Kidney (tissue), 14 donors: ENCODE measurements around the gene RNF213. TPM values are rescaled to one million over a fixed set of nuclear protein-coding genes. Genes with fewer than 3 reads are reported as not detected.

Source experiments
- DNase-seq, 5 donors: peaks; one replicate each; pipeline ENCODE4 v3.0.0-alpha.2; 2013 to 2020
- FAIRE-seq: peaks from 2 replicates; lab custom pipeline; 2012; peaks lifted over from hg19 to GRCh38; lab: Jason Lieb, UNC
- H3K27ac ChIP-seq, 2 donors: one replicate each; pipeline ENCODE4 v1.7.0; 2013; ENCODE audit warnings: low read depth in 2 of 2, low read length in 2 of 2, inconsistent platforms in 1 of 2
- H3K27me3 ChIP-seq: one replicate; pipeline ENCODE4 v1.7.1; 2013; ENCODE audit warnings: low read length, inconsistent platforms; ENCODE audit not compliant: control insufficient read depth, insufficient read depth
- H3K36me3 ChIP-seq, 3 donors: one replicate each; pipeline versions ENCODE4 v1.7.0 to v1.7.1; 2013; ENCODE audit warnings: low read length in 3 of 3, control low read depth in 1 of 3, inconsistent platforms in 1 of 3; ENCODE audit not compliant: insufficient read depth in 3 of 3, control insufficient read depth in 2 of 3
- H3K4me1 ChIP-seq, 3 donors: one replicate each; pipeline versions ENCODE4 v1.7.0 to v1.7.1; 2013; ENCODE audit warnings: low read length in 3 of 3, inconsistent platforms in 1 of 3, low read depth in 1 of 3; ENCODE audit not compliant: control insufficient read depth in 2 of 3, insufficient read depth in 2 of 3
- H3K4me3 ChIP-seq, 3 donors: one replicate each; pipeline versions ENCODE4 v1.7.0 to v1.8.1; 2013; ENCODE audit warnings: low read length in 3 of 3, control low read depth in 1 of 3, inconsistent platforms in 1 of 3
- H3K9ac ChIP-seq, 3 donors: one replicate each; pipeline versions ENCODE4 v1.7.0 to v1.7.1; 2013; ENCODE audit warnings: low read length in 3 of 3, control low read depth in 1 of 3, inconsistent platforms in 1 of 3
- H3K9me3 ChIP-seq, 3 donors: one replicate each; pipeline versions ENCODE4 v1.7.0 to v1.7.1; 2013; ENCODE audit warnings: low read length in 3 of 3, control low read depth in 1 of 3, inconsistent platforms in 1 of 3; ENCODE audit not compliant: control insufficient read depth in 2 of 3, insufficient read depth in 1 of 3
- intact Hi-C: fragments of 100-400 bp; cut with DNase I; formaldehyde crosslinking; loops from one replicate; pipeline ENCODE4 v1.11.1; 2022
- polyA plus RNA-seq: library from polyadenylated mRNA; stranded (reverse); fragments of 350-450 nt; fragmentation: Illumina TruSeq; extraction: RNeasy Lipid Tissue Mini Kit (QIAGEN cat#74804); gene quantifications from one replicate; pipeline ENCODE4 v1.2.3, GENCODE V29; 2014; ENCODE audit warnings: low read depth, low replicate concordance; ENCODE audit not compliant: insufficient read depth
- total RNA-seq: library from RNA; stranded (reverse); fragmentation: NEBNext Ultra II Directional; extraction: Animal tissue kit (Norgen Biotek cat#: 25700); gene quantifications from one replicate; pipeline ENCODE4 v1.2.1, GENCODE V29; 2021
- TF ChIP-seq, protein P1 (sequence below): IDR thresholded peaks from 3 replicates; pipeline ENCODE4 v1.5.1; 2012; ENCODE audit warnings: mild to moderate bottlenecking, moderate library complexity, borderline replicate concordance; ENCODE audit not compliant: insufficient read depth; ENCODE audit errors: extremely low read depth
- donor health status: control.
- donor health status: control.
- donor health status: control.
- donor health status: control.
- donor health status: control.
- donor health status: DM: yes; HTN: yes; CAD: no.
- donor health status: Normal renal cell carcinoma (clear cell type).

RNF213 gene
- total and polyA plus RNA-seq, 2 donors from 2014 or later: 43.4 to 276 TPM

DNA sequence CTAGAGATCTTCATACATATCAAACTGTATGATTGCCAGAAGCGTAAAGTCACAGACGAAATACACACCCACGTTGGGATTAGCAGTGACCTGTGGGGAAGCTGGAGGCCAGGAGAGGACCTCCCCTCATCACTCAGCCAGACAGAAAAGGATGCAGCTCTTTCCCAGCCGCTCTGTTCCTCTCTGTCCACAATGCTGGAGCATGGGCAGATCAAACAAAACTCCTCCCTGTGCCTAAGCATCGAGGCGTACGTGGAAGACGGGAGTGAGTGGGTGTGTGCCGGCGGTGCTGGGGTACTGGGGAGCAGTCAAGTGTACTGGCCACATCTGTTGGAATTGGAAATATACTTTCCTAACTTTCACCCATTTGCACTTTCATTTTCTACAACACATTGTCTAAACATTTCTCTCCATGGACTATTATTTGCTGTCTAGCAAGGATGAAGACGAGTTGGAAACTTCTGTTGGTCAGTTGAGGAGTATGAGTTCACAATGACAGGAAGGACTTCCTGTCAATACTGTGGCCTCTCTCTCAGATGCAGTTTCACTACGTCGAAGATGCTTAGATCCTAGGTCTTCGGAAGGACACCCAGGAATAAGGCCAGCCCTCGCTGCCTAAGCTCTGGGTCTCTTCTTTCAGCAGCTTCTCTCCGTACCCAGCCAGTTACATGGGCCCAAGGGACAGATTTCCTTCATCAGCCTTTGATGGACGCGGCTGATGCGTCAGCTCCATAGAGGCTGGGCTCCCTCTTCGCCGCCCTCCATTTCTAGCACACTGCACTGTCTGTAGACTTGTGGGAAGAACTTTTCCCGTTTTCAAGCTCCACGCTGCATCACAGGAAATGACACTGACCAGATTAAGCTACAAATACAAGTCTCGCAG lies 123.7 kb downstream of the RNF213 start:
- Histone ChIP-seq H3K4me3 (no peak overlapping the region), H3K36me3 (peaks cover 0 to 90% (median 78%) of the 10 kb centered on the region in 3 donors), H3K27me3 (no peaks in the 10 kb centered on the region), H3K9ac (no peak overlapping the region), H3K27ac (no peak overlapping the region), H3K4me1 (peaks cover 0 to 2% (median 0%) of the 10 kb centered on the region in 3 donors), H3K9me3 (no peaks in the 10 kb centered on the region)
- TF ChIP-seq, protein P1, sequence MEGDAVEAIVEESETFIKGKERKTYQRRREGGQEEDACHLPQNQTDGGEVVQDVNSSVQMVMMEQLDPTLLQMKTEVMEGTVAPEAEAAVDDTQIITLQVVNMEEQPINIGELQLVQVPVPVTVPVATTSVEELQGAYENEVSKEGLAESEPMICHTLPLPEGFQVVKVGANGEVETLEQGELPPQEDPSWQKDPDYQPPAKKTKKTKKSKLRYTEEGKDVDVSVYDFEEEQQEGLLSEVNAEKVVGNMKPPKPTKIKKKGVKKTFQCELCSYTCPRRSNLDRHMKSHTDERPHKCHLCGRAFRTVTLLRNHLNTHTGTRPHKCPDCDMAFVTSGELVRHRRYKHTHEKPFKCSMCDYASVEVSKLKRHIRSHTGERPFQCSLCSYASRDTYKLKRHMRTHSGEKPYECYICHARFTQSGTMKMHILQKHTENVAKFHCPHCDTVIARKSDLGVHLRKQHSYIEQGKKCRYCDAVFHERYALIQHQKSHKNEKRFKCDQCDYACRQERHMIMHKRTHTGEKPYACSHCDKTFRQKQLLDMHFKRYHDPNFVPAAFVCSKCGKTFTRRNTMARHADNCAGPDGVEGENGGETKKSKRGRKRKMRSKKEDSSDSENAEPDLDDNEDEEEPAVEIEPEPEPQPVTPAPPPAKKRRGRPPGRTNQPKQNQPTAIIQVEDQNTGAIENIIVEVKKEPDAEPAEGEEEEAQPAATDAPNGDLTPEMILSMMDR: no peak
- FAIRE-seq: no peak
- no peak for DNase-seq
- intact Hi-C loops: no loop called here

DNA sequence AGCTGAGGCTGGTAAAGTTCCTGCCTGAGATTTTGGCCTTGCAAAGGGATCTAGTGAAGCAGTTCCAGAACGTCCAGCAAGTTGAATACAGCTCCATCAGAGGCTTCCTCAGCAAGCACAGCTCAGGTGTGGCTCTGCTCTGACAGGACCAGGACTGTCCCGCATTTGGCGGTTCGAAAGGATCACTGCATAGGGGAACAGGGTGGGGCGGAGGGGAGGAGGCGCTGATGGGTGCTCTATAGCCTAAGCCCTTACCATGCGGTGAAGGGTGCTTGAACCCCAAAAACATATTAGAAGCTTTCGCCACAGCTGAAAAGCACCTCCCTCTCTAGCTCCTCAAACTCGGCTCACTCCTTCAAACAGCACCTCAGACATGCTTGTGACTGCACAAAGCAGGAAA lies 124.4 kb downstream of the RNF213 start:
- no peak for DNase-seq
- Histone ChIP-seq H3K4me1 (peaks cover 0 to 5% (median 2%) of the 10 kb centered on the region in 3 donors), H3K36me3 (peaks cover 0 to 90% (median 80%) of the 10 kb centered on the region in 3 donors), H3K9ac (no peak overlapping the region), H3K27ac (no peak overlapping the region), H3K27me3 (no peaks in the 10 kb centered on the region), H3K4me3 (no peak overlapping the region), H3K9me3 (no peaks in the 10 kb centered on the region)
- TF ChIP-seq, protein P1: no peak
- intact Hi-C loops: no loop called here
- no peak for FAIRE-seq

DNA sequence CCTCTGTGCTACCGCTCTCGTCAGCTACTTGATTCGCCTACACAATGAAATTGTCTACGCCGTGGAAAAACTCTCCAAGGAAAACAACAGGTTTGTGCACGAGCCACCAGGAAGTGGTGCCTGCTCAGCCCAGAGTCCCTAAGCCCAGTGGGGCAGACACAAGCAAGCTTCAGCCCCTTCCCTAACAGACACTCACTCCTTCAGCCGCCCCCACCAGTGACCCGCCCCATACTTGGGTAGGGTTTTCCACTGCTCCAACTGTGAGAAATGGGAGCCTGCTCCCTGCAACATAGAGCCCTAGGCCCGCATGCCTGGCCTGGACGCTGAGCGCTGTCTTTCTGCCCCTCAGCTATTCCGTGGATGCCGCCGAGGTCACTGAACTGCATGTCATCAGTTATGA lies 125.7 kb downstream of the RNF213 start:
- TF ChIP-seq, protein P1: no peak
- H3K27ac ChIP-seq: no peak overlapping the region
- DNase-seq (no peak), FAIRE-seq (no peak)
- H3K27me3 ChIP-seq: no peaks in the 10 kb centered on the region
- no peak overlapping the region for H3K4me3 ChIP-seq
- H3K9ac ChIP-seq: no peak overlapping the region
- peaks cover 0 to 84% (median 68%) of the 10 kb centered on the region in 3 donors for H3K36me3 ChIP-seq
- intact Hi-C loops: no loop called here
- peaks cover 0 to 5% (median 4%) of the 10 kb centered on the region in 3 donors for H3K4me1 ChIP-seq
- no peaks in the 10 kb centered on the region for H3K9me3 ChIP-seq
